BLaER1 treated with 17β-estradiol and CSF1 and Interleukin-3, amounts not matched to agents 10 nM and 100 nM (cell line): ENCODE data around the gene TTC34.

Experiments
- H3K27ac ChIP-seq, 11 experiments: shearing (Covaris generic); formaldehyde crosslinking; 2 replicates each; pipeline ENCODE4 v1.8.1; 2022
- H3K27me3 ChIP-seq, 11 experiments: shearing (Covaris generic); formaldehyde crosslinking; 2 replicates each; pipeline ENCODE4 v1.8.1; 2022
- H3K36me3 ChIP-seq, 11 experiments: shearing (Covaris generic); formaldehyde crosslinking; 2 replicates each; pipeline ENCODE4 v1.8.1; 2022
- H3K4me1 ChIP-seq, 10 experiments: shearing (Covaris generic); formaldehyde crosslinking; 2 replicates each; pipeline ENCODE4 v1.8.1; 2022
- H3K4me2 ChIP-seq, 11 experiments: shearing (Covaris generic); formaldehyde crosslinking; 2 replicates each; pipeline ENCODE4 v1.8.1; 2022
- H3K4me3 ChIP-seq, 10 experiments: shearing (Covaris generic); formaldehyde crosslinking; 2 replicates each; pipeline ENCODE4 v1.8.1; 2022
- H3K9ac ChIP-seq, 11 experiments: shearing (Covaris generic); formaldehyde crosslinking; 2 replicates each; pipeline ENCODE4 v1.8.1; 2022
- H3K9me3 ChIP-seq, 11 experiments: shearing (Covaris generic); formaldehyde crosslinking; replicated peaks in 1 of 11; 2 replicates each; pipeline ENCODE4 v1.8.1; 2022
- H4K20me1 ChIP-seq, 11 experiments: shearing (Covaris generic); formaldehyde crosslinking; 2 replicates each; pipeline ENCODE4 v1.8.1; 2022
- Cebpa-rat ChIP-seq, 11 experiments: shearing (Covaris generic); IDR thresholded peaks; 2 replicates each; pipeline ENCODE4 v1.8.1; 2022

Gene TTC34

GRCh38 chr1:2588661-2589430 lies 212.6 kb downstream of the TTC34 start:
- Histone ChIP-seq H3K27ac (no peak overlapping the region), H3K4me1 (peaks cover 49 to 67% (median 59%) of the 10 kb centered on the region in 10 experiments), H3K9ac (peak overlapping the region in 3 of 11 experiments; percentile 29 to 88 (median 88); a peak in 5 of 22 replicates), H3K9me3 (no peaks in the 10 kb centered on the region), H3K36me3 (peaks cover 0 to 27% (median 0%) of the 10 kb centered on the region in 11 experiments; a peak in 8 of 22 replicates), H4K20me1 (peaks cover 0 to 33% (median 13%) of the 10 kb centered on the region in 11 experiments; a peak in 13 of 22 replicates), H3K27me3 (peaks cover 0 to 9% (median 0%) of the 10 kb centered on the region in 11 experiments; a peak in 4 of 22 replicates), H3K4me3 (peak overlapping the region in 2 of 10 experiments; percentile 81 to 85; a peak in 4 of 20 replicates), H3K4me2 (peak overlapping the region; percentile 21 to 99 (median 46); a peak in 19 of 22 replicates)
- TF ChIP-seq Cebpa-rat (IDR thresholded peaks at IDR 0.05): no peak

GRCh38 chr1:2587860-2588571 lies 213.5 kb downstream of the TTC34 start:
- Histone ChIP-seq H3K4me3 (peak overlapping the region; percentile 56 to 85 (median 70); a peak in 16 of 20 replicates), H3K36me3 (peaks cover 0 to 27% (median 0%) of the 10 kb centered on the region in 11 experiments; a peak in 8 of 22 replicates), H3K9me3 (no peaks in the 10 kb centered on the region), H3K27ac (no peak overlapping the region), H3K9ac (peak overlapping the region in 7 of 11 experiments; percentile 84 to 88 (median 86); a peak in 11 of 22 replicates), H3K4me2 (peak overlapping the region; percentile 84 to 99 (median 98)), H3K27me3 (peaks cover 0 to 9% (median 0%) of the 10 kb centered on the region in 11 experiments; a peak in 4 of 22 replicates), H4K20me1 (peaks cover 0 to 33% (median 13%) of the 10 kb centered on the region in 11 experiments; a peak in 13 of 22 replicates), H3K4me1 (peaks cover 49 to 67% (median 59%) of the 10 kb centered on the region in 10 experiments)
- TF ChIP-seq Cebpa-rat (IDR thresholded peaks at IDR 0.05): no peak

GRCh38 chr1:2587071-2587859 lies 214.2 kb downstream of the TTC34 start:
- Histone ChIP-seq H3K4me2 (peak overlapping the region; percentile 84 to 99 (median 98)), H3K27me3 (peaks cover 0 to 9% (median 0%) of the 10 kb centered on the region in 11 experiments; a peak in 4 of 22 replicates), H3K9ac (peak overlapping the region; percentile 81 to 90 (median 86)), H3K27ac (peak overlapping the region in 10 of 11 experiments; percentile 3 to 94 (median 41); a peak in 10 of 22 replicates), H3K9me3 (no peaks in the 10 kb centered on the region), H3K4me1 (peaks cover 51 to 69% (median 61%) of the 10 kb centered on the region in 10 experiments), H3K4me3 (peak overlapping the region; percentile 56 to 85 (median 70)), H4K20me1 (peaks cover 0 to 33% (median 13%) of the 10 kb centered on the region in 11 experiments; a peak in 13 of 22 replicates), H3K36me3 (peaks cover 0 to 27% (median 0%) of the 10 kb centered on the region in 11 experiments; a peak in 8 of 22 replicates)
- TF ChIP-seq Cebpa-rat (IDR thresholded peaks at IDR 0.05): no peak

- Histone ChIP-seq H3K4me3 (peak within 1 kb of the TSS; percentile 56 to 85 (median 70)), H3K27me3 (peaks cover 0 to 9% (median 0%) of the 10 kb centered on the region in 11 experiments; a peak in 4 of 22 replicates), H3K9me3 (no peaks in the 10 kb centered on the region), H3K36me3 (peaks cover 0 to 27% (median 0%) of the 10 kb centered on the region in 11 experiments; a peak in 8 of 22 replicates), H3K27ac (peak within 1 kb of the TSS; percentile 82 to 94 (median 89)), H4K20me1 (peaks cover 0 to 33% (median 13%) of the 10 kb centered on the region in 11 experiments; a peak in 13 of 22 replicates), H3K9ac (peak within 1 kb of the TSS; percentile 81 to 90 (median 86)), H3K4me2 (peak within 1 kb of the TSS; percentile 96 to 100 (median 99)), H3K4me1 (peaks cover 60 to 73% (median 66%) of the 10 kb centered on the region in 10 experiments)
- no peak for TF ChIP-seq Cebpa-rat (IDR thresholded peaks at IDR 0.05)
These were observed 215.1 kb downstream of the TTC34 start, which contains the start of gene PRXL2B for GRCh38 chr1:2586154-2587070. Gene PRXL2B, plus strand, starts transcription at chr1:2586777. Its CDS starts 109 bp downstream, at chr1:2586886.
